HCT116 (cell line): ENCODE data around the gene KPNA2.
A peak's percentile ranks its signal among the peaks of the same experiment; 100 is the strongest.

Experiments used
- ATF3 ChIP-seq: IDR thresholded peaks from 2 replicates; pipeline ENCODE4 v1.6.1; 2012
- CBX3 ChIP-seq: IDR thresholded peaks from 2 replicates; pipeline ENCODE4 v1.6.1; 2012; ENCODE audit warnings: low read depth
- CEBPB ChIP-seq: IDR thresholded peaks from 2 replicates; pipeline ENCODE4 v1.6.1; 2012; ENCODE audit warnings: low read depth
- EZH2 ChIP-seq: fragments of 200-600 bp; sonication (generic); IDR thresholded peaks from 2 replicates; pipeline ENCODE4 v1.6.1; 2017; ENCODE audit warnings: antibody characterized with exemption, mixed run types
- EZH2phosphoT487 ChIP-seq: fragments of 200-600 bp; IDR thresholded peaks from 2 replicates; pipeline ENCODE4 v1.6.1; 2018; ENCODE audit warnings: antibody characterized with exemption, borderline replicate concordance
- POLR2A ChIP-seq: IDR thresholded peaks from 2 replicates; pipeline ENCODE4 v1.7.0; 2011; ENCODE audit warnings: borderline replicate concordance; ENCODE audit not compliant: insufficient read depth, insufficient read length; ENCODE audit errors: extremely low read depth
- POLR2AphosphoS5 ChIP-seq: IDR thresholded peaks from 2 replicates; pipeline ENCODE4 v1.6.1; 2011; ENCODE audit warnings: mild to moderate bottlenecking, low read depth, low read length, moderate library complexity
- SP1 ChIP-seq: IDR thresholded peaks from 2 replicates; pipeline ENCODE4 v1.6.1; 2012; ENCODE audit warnings: low read depth
- YY1 ChIP-seq: IDR thresholded peaks from 2 replicates; pipeline ENCODE4 v1.6.1; 2011; ENCODE audit warnings: low read length, low read depth, moderate library complexity, mild to moderate bottlenecking; ENCODE audit not compliant: insufficient replicate concordance; ENCODE audit errors: extremely low read depth
- TF ChIP-seq, protein P1 (sequence below), 3 experiments: fragments of 200-600 bp in 1 of 3; sonication (generic) in 1 of 3; IDR thresholded peaks in 2 of 3; conservative IDR thresholded peaks in 1 of 3; 2 replicates each; pipeline ENCODE4 v1.5.1; 2012 to 2017; ENCODE audit warnings: low read depth in 2 of 3, low read length in 2 of 3, antibody characterized with exemption in 1 of 3, borderline replicate concordance in 1 of 3, control low read depth in 1 of 3, mild to moderate bottlenecking in 1 of 3, mixed read lengths in 1 of 3, mixed run types in 1 of 3, moderate library complexity in 1 of 3; ENCODE audit not compliant: insufficient read depth in 1 of 3
- TF ChIP-seq, protein P2 (sequence below): IDR thresholded peaks from 2 replicates; pipeline ENCODE4 v1.6.1; 2012
- TF ChIP-seq, protein P3 (sequence below): IDR thresholded peaks from 2 replicates; pipeline ENCODE4 v1.6.1; 2012; ENCODE audit warnings: low read depth

- TF ChIP-seq, protein P1, sequence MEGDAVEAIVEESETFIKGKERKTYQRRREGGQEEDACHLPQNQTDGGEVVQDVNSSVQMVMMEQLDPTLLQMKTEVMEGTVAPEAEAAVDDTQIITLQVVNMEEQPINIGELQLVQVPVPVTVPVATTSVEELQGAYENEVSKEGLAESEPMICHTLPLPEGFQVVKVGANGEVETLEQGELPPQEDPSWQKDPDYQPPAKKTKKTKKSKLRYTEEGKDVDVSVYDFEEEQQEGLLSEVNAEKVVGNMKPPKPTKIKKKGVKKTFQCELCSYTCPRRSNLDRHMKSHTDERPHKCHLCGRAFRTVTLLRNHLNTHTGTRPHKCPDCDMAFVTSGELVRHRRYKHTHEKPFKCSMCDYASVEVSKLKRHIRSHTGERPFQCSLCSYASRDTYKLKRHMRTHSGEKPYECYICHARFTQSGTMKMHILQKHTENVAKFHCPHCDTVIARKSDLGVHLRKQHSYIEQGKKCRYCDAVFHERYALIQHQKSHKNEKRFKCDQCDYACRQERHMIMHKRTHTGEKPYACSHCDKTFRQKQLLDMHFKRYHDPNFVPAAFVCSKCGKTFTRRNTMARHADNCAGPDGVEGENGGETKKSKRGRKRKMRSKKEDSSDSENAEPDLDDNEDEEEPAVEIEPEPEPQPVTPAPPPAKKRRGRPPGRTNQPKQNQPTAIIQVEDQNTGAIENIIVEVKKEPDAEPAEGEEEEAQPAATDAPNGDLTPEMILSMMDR (IDR thresholded peaks at IDR 0.05 in 2 of 3, conservative IDR thresholded peaks at IDR 0.05 in 1 of 3; ENCODE audit: borderline replicate concordance in 1 of 3, insufficient read depth in 1 of 3, low read depth in 2 of 3, low read length in 2 of 3) = peak; percentile 55 to 72 (median 63)
- TF ChIP-seq POLR2A = no peak
- no peak for TF ChIP-seq POLR2AphosphoS5
- no peak for TF ChIP-seq SP1
- no peak for TF ChIP-seq CBX3
- no peak for TF ChIP-seq EZH2
- TF ChIP-seq EZH2phosphoT487 = no peak
- TF ChIP-seq YY1 = no peak
- no peak for TF ChIP-seq CEBPB
- no peak for TF ChIP-seq ATF3
- TF ChIP-seq, protein P2, sequence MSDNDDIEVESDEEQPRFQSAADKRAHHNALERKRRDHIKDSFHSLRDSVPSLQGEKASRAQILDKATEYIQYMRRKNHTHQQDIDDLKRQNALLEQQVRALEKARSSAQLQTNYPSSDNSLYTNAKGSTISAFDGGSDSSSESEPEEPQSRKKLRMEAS = peak; percentile 27; the same call in 1 of the 2 replicates
- TF ChIP-seq, protein P3, sequence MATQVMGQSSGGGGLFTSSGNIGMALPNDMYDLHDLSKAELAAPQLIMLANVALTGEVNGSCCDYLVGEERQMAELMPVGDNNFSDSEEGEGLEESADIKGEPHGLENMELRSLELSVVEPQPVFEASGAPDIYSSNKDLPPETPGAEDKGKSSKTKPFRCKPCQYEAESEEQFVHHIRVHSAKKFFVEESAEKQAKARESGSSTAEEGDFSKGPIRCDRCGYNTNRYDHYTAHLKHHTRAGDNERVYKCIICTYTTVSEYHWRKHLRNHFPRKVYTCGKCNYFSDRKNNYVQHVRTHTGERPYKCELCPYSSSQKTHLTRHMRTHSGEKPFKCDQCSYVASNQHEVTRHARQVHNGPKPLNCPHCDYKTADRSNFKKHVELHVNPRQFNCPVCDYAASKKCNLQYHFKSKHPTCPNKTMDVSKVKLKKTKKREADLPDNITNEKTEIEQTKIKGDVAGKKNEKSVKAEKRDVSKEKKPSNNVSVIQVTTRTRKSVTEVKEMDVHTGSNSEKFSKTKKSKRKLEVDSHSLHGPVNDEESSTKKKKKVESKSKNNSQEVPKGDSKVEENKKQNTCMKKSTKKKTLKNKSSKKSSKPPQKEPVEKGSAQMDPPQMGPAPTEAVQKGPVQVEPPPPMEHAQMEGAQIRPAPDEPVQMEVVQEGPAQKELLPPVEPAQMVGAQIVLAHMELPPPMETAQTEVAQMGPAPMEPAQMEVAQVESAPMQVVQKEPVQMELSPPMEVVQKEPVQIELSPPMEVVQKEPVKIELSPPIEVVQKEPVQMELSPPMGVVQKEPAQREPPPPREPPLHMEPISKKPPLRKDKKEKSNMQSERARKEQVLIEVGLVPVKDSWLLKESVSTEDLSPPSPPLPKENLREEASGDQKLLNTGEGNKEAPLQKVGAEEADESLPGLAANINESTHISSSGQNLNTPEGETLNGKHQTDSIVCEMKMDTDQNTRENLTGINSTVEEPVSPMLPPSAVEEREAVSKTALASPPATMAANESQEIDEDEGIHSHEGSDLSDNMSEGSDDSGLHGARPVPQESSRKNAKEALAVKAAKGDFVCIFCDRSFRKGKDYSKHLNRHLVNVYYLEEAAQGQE = no peak
Measured at GRCh38 chr17:68057531-68057952, 22.0 kb downstream of the KPNA2 start.
